Measurements from ENCODE around the gene POLE. TPM values are rescaled to one million over a fixed set of nuclear protein-coding genes. Genes with fewer than 3 reads are reported as not detected.

The POLE gene, protein sequence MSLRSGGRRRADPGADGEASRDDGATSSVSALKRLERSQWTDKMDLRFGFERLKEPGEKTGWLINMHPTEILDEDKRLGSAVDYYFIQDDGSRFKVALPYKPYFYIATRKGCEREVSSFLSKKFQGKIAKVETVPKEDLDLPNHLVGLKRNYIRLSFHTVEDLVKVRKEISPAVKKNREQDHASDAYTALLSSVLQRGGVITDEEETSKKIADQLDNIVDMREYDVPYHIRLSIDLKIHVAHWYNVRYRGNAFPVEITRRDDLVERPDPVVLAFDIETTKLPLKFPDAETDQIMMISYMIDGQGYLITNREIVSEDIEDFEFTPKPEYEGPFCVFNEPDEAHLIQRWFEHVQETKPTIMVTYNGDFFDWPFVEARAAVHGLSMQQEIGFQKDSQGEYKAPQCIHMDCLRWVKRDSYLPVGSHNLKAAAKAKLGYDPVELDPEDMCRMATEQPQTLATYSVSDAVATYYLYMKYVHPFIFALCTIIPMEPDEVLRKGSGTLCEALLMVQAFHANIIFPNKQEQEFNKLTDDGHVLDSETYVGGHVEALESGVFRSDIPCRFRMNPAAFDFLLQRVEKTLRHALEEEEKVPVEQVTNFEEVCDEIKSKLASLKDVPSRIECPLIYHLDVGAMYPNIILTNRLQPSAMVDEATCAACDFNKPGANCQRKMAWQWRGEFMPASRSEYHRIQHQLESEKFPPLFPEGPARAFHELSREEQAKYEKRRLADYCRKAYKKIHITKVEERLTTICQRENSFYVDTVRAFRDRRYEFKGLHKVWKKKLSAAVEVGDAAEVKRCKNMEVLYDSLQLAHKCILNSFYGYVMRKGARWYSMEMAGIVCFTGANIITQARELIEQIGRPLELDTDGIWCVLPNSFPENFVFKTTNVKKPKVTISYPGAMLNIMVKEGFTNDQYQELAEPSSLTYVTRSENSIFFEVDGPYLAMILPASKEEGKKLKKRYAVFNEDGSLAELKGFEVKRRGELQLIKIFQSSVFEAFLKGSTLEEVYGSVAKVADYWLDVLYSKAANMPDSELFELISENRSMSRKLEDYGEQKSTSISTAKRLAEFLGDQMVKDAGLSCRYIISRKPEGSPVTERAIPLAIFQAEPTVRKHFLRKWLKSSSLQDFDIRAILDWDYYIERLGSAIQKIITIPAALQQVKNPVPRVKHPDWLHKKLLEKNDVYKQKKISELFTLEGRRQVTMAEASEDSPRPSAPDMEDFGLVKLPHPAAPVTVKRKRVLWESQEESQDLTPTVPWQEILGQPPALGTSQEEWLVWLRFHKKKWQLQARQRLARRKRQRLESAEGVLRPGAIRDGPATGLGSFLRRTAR (N-terminal part only)
- total RNA-seq (2012; rRNA removed) (17.2 TPM in 2 replicates), polyA plus RNA-seq (2012; rRNA removed) (20.7 and 22.4 TPM in 2 replicates), Bru-seq, nascent RNA (percentile 55 among the genes with signal in this experiment), BruChase-seq, experiment 1, labeled RNA remaining after a 6-hour chase (percentile 61 among the genes with signal in this experiment), BruChase-seq, experiment 2, labeled RNA remaining after a 2-hour chase (percentile 57 among the genes with signal in this experiment)
- 5.0 and 6.0 TPM in 2 replicates for polyA plus RNA-seq (2012; cell fraction: cytosol; rRNA removed)
- polyA plus RNA-seq (2012; cell fraction: nucleus; rRNA removed; ENCODE audit: low replicate concordance) = 98.2 and 146 TPM in 2 replicates
- long read RNA-seq, partial matches to known transcripts = 3 of 6 reads
- long read RNA-seq, other reads (novel, unspliced or antisense) = 3 of 6 reads

DNA sequence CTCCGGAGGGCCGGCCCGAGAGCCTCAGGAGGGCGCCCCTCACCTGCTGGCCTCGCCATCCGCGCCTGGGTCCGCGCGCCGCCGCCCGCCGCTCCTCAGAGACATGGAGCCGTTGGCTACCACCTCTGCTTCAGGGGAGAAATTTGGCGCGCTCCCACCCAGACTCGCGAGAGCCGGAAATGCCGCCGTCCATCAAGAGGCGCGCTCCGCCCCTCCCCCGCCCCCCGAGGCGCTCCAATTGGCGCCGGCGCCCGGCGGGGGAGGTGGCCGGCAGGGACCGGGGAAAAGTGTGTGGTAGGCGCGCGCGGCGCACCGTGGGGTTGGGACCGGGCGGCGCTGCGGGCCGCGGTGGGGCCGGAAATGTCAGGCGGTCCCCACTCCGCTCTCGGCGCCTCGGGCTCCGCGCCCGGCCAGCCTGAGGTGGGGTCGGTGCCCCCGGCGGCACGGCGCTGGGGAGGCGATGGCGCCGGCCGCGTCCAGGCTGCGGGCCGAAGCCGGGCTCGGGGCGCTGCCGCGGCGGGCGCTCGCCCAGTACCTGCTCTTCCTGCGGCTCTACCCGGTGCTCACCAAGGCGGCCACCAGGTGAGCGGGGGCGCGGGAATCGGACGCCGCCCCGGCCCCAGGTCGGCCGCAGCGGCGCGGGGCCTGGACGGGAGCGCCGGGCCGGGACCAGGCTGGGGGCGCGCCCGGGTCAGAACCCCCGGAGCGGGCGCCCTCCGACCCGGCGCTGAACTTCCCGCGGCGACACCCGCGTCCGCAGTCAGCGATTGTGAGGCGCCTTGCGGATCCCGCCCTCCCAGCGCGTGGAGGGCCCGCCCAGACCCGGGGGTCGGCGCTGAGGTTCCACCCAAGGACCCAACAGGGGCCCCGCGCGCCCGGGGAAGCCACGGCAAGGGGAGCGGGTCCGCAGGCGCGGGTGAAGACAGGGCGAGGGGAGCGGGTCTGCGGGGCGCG, at the start of gene POLE, which contains the start of gene PXMP2:
POLE (minus strand) TSS at position 132 of the 954 bp plus-strand sequence; CDS start at position 105, 27 bp downstream.
PXMP2 (plus strand) TSS at position 377 of the 954 bp plus-strand sequence; CDS start at position 461, 84 bp downstream.
- Histone ChIP-seq H2BK5ac (ENCODE audit: low read depth, low read length, poor library complexity, severe bottlenecking) (no peak within 1 kb of the TSS), H2BK15ac (ENCODE audit: low read depth, low read length) (no peak within 1 kb of the TSS), H3K14ac (replicated peaks; ENCODE audit: low read depth, low read length) (no peak within 1 kb of the TSS), H3K36me3 (ENCODE audit: control insufficient read depth, insufficient read depth, low read length) (peaks cover 5% of the 10 kb centered on the region), H3K9me1 (ENCODE audit: insufficient read depth, low read length) (no peaks in the 10 kb centered on the region; the same call in 1 of the 2 replicates), H3K27ac (ENCODE audit: insufficient read depth, low read length) (peak within 1 kb of the TSS; percentile 38; the same call in 1 of the 2 replicates), H2BK20ac (ENCODE audit: low read depth, low read length) (no peak within 1 kb of the TSS), H3K18ac (ENCODE audit: low read depth, low read length) (no peak within 1 kb of the TSS), H3K4me1 (ENCODE audit: control insufficient read depth, insufficient read depth, low read length) (peaks cover 3% of the 10 kb centered on the region; the same call in 1 of the 2 replicates), H4K20me1 (ENCODE audit: insufficient read depth, low read length) (peaks cover 3% of the 10 kb centered on the region; the same call in 1 of the 2 replicates), H2AFZ (replicated peaks; ENCODE audit: low read length, poor library complexity) (peak within 1 kb of the TSS; percentile 94), H4K5ac (ENCODE audit: low read depth, low read length) (no peak within 1 kb of the TSS; the same call in 1 of the 2 replicates), H3K9me3 (ENCODE audit: control insufficient read depth, insufficient read depth, low read length) (no peaks in the 10 kb centered on the region), H3K23ac (ENCODE audit: low read depth, low read length) (no peak within 1 kb of the TSS), H4K91ac (ENCODE audit: insufficient read depth, low read depth, low read length) (no peak within 1 kb of the TSS), H2AK5ac (ENCODE audit: low read depth, low read length) (no peak within 1 kb of the TSS), H2AK9ac (replicated peaks; ENCODE audit: low read depth, low read length, poor library complexity) (peak within 1 kb of the TSS; percentile 88), H3K79me1 (ENCODE audit: low read depth in 1 of 2, low read length in 2 of 2) (peaks cover 17 to 18% of the 10 kb centered on the region in 2 experiments), H4K8ac (ENCODE audit: low read depth in 2 of 2, low read length in 2 of 2) (no peak within 1 kb of the TSS), H3K4me3 (ENCODE audit: insufficient read depth, low read depth, low read length) (peak within 1 kb of the TSS; percentile 79), H3K4ac (ENCODE audit: low read depth, low read length) (no peak within 1 kb of the TSS), H3K27me3 (ENCODE audit: control insufficient read depth, insufficient read depth, low read length) (no peaks in the 10 kb centered on the region), H3K4me2 (ENCODE audit: low read depth, low read length) (peak within 1 kb of the TSS; percentile 69), H2BK120ac (ENCODE audit: low read depth, low read length) (no peak within 1 kb of the TSS), H3K56ac (ENCODE audit: extremely low read depth, insufficient read depth, low read length) (no peak within 1 kb of the TSS), H3K9ac (ENCODE audit: low read depth, low read length) (peak within 1 kb of the TSS; percentile 44; the same call in 1 of the 2 replicates)
- BruUV-seq (replicated peaks) = no TSS peak
- in situ Hi-C loops (cut with MboI; ENCODE audit: low sequenced_read_pairs) = no loop called here
- ChIA-PET CTCF (no interaction called here), POLR2A (ENCODE audit: unreplicated experiment) (no interaction called here)
- ATAC-seq (ENCODE audit: low read depth) = peak; percentile 97
- WGBS, 2 experiments (ENCODE audit: extremely low coverage in 2 of 2, insufficient read length in 1 of 2) = 0% methylated on average over 56 of the region's 134 CpGs; no CpG with 5 or more reads in 1 of the 2 experiments
- dilution Hi-C loops (cut with HindIII; ENCODE audit: low sequenced_read_pairs, unreplicated experiment) = no loop called here
- intact Hi-C loops (cut with micrococcal nuclease) = no loop called here
- DNase-seq = peak; percentile 91
- TF ChIP-seq POLR2A (IDR thresholded peaks at IDR 0.05; ENCODE audit: low read depth, low read length) = peak; percentile 76
- TF ChIP-seq MAZ (IDR thresholded peaks at IDR 0.05; ENCODE audit: borderline replicate concordance, low read depth, low read length) = peak; percentile 85; the same call in 1 of the 2 replicates
- TF ChIP-seq FOS (IDR thresholded peaks at IDR 0.05; ENCODE audit: low read depth, low read length) = no peak
- TF ChIP-seq MXI1 (IDR thresholded peaks at IDR 0.05; ENCODE audit: borderline replicate concordance, low read depth, low read length) = peak; percentile 89
- no peak for TF ChIP-seq RAD21 (IDR thresholded peaks at IDR 0.05; ENCODE audit: low read length)

Measured in IMR-90 (cell line).